Middle frontal gyrus (tissue), 1 donor: ENCODE measurements around the gene HDAC9.

ENCODE experiments used
- DNase-seq: peaks from one replicate; pipeline ENCODE4 v3.0.0-alpha.2; 2015; ENCODE audit warnings: low spot score; ENCODE audit errors: extremely low spot score

HDAC9 gene

DNA sequence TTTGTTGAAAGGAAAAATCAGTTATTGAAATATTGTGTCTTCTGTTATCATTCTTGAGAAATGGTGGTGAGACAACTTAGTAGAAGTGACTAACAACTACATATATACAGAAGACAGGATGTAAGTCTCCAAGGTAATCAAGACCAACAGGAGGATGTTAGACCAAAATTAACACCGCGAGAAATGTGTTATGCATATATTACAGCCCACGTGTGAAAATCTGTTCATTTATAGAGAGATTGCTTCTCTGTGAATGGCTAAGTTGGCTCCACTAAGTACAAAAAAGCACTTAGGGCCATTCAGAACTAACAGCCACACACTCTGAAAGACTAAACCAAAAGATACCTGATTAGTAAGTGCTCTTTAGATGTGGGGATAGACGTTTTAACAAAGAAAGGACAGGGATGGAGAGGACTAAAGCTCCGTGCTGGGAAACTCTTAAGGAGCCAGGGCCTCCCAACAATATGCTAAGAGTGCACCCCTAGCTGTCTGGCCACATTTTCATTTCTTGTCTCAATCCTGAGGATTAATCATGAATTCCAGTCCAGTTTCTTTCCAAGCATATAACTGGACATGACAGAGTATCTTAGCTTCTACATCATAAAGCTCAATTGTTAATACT lies 26.5 kb downstream of the HDAC9 start:
- DNase-seq = no peak

DNA sequence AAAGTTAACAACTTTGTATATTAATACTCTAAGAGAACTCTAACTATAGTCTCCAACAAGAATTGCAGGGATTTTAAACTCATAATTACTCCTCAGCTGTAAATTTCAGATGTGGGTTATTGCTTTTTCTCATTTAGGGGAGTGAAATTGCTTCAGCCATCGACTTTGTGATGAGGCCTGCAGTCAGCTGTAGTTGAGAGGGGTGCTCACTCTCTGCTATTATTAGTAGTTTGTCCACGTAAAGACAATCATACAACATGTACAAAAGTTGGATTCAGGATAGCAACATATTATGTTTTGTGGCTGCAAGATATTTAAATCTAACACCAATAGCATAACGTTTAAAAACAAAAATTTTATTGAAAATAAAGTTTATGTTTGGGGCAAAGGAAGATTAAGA lies 28.7 kb downstream of the HDAC9 start:
- no peak for DNase-seq

DNA sequence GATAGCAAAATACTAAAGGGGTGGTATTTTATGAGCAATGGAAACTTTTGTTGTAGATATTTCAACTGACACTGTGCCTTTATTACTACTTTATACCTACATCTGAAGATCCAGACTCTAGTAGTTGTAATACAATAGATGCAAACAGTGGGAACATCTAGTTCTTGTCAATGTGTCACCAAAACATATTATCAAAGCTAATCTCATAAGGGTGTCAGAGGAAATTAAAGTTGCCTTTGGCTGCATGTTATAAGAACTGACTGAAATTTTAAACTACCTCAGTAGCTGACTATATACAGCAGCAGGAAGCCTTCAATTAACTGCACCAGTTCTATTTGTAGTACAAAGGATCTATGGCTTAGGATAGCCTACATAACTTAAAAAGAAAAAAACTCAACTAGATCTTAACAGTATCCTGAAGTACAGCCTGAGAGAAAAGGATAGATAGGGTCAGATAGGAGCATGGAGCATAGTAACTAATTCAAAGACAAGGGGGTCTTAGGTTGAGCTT lies 30.9 kb downstream of the HDAC9 start:
- no peak for DNase-seq

GRCh38 chr7:18529239-18529638 lies 33.7 kb downstream of the HDAC9 start:
- no peak for DNase-seq

GRCh38 chr7:18530224-18531179 lies 35.0 kb downstream of the HDAC9 start:
- no peak for DNase-seq

DNA sequence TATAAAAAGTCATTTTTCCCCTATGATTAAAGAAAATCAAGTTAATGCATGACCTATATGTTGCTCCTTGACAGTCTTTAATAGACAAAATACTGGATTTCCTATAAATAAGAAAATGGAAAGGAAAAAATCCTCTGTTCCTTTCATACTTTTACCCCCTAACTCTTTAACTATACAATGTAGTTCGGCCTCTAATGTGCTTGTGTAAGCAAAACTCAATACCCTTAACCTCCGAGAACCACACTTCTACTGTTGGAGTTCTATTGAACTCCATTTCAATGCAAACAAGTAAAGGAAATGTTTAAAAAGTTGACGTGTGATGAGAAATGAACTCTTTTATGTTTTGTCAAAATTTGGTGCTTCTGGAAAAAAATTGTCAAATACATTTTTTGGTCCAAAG lies 36.0 kb downstream of the HDAC9 start:
- DNase-seq = no peak

DNA sequence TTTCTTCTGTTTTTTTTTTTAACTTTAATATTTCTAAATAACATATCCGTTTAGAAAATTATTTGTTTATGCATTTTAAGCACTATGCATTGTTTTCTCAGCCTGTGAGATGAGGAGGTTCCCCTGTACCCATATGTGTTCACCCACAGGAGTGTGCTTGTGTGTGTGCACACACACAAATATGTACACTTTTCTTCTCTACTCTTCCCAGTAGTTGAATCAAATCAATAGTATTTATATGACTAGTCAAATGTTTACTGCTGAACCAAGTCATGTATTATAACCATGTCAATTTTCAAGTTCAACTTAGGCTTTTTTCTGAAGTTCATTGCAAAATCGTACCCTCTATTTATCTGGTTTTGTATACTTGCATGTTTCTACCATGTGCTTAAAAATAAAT lies 37.3 kb downstream of the HDAC9 start:
- no peak for DNase-seq

DNA sequence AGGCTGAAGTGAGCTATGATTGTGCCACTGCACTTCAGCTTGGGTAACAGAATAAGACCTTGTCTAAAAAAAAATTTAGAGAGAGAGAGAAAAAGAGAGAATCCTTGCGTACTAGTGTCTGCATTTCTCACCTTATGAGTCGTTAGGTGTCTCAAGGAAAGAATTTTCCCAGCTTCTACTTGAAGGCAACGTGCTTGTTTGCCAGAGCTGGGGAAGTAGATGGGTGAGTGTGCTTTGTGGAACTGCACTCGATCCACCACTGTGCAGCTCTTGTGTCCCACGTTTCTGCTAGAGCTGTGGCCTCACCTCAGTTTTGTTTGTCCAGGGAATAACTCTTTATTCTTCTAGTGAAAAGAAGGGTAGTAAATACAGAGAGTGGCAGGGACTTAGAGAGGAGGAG lies 38.9 kb downstream of the HDAC9 start:
- no peak for DNase-seq

- DNase-seq = no peak
Measured at GRCh38 chr7:18535810-18536415, 40.4 kb downstream of the HDAC9 start.

DNA sequence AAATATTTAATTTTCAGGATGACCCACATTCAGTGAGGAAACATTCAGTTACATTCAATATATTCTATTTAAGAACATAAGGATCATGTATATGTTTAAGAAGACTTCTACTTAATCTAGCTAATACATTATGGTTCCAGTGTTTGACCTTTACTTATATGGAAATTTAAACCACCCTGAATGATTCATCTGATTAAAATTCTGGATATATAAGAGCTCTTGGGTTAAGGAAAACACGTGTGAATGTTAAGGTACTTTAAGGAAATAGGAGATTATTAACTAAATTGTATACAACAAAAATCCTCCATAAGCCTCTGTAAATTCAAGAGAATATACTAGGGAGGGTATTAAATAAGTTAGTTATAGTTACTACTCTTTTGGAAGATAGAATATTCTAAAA lies 40.9 kb downstream of the HDAC9 start:
- DNase-seq = no peak

DNA sequence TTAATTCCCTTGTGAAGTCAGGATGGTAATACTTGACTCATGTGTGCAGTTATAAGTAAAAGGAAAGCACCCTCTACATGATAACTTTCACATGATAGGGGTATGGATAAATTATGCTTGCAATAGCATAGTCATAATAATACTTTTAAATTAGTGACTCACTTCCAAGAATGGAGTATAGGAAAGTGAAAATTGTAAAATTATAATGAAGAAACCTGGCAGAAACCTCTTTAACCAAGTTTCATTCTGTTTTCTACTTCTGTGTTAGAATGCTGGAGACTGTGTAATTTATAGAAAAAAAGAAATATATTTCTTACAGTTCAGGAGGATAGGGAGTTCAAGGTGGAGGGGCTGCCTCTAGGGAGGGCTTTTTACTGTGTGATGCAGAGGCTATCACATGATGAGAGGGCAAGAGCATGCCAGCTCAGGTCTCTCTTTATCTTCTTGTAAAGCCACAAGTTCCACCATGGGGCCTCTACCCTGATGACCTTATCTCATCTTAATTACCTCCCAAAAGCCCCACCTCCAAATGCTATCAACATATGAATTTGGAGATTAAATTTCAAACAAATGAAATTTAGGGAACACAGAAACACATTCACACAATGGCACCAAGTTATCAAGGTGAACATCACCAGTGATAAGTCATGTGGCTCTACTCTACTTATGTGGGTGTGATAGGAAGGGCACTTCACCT lies 43.2 kb downstream of the HDAC9 start:
- no peak for DNase-seq

- no peak for DNase-seq
Measured at GRCh38 chr7:18540396-18540795, 44.8 kb downstream of the HDAC9 start.

DNA sequence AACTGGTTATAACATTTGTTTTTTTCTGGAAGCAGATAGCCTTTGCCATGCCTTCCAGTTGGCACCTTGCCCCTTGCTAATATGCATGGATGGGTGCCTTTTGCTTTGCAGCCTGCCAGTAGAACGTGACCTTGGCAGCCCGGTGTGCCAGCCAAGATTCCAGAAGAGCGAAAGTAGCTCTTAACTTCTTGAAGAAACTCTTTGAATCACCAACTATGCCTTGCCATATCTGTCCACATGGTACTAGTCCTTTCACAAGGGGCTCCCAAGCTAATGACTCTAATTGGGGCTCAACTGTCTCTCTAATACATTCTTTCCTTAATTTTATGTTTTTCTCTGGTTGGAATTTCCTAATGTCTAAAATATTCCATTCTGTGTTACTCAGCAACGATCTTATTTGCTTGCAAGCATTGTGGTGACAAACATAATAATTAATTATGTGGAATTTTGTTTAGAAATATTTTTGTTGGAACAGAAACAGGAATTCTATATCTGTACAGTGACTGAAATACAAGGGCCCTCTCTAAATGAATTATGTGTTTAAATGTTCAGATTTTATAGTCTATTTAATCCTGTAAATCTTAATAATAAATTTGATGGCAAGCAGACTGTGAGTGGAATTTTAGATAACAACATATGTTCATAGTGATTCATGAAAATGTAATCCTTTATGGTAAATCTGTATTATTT lies 45.8 kb downstream of the HDAC9 start:
- no peak for DNase-seq

DNA sequence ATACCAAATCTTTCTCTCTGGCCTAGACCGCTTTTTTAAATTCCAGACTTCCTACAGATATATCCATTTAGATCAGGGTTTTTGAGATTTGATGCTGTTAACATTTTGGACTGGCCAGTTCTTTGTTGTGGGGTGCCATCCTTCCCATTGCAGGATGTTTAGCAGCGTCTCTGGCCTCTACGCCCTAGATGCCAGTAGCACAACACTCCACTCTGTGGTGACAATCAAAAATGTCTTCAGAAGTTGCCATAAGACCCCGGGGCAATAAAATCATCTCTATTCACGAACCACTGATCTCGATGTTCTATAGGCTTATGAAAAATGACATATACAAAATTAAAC lies 46.3 kb downstream of the HDAC9 start:
- no peak for DNase-seq

GRCh38 chr7:18546576-18546975 lies 51.0 kb downstream of the HDAC9 start:
- DNase-seq = no peak

- no peak for DNase-seq
Measured at GRCh38 chr7:18547509-18548187, 52.1 kb downstream of the HDAC9 start.

DNA sequence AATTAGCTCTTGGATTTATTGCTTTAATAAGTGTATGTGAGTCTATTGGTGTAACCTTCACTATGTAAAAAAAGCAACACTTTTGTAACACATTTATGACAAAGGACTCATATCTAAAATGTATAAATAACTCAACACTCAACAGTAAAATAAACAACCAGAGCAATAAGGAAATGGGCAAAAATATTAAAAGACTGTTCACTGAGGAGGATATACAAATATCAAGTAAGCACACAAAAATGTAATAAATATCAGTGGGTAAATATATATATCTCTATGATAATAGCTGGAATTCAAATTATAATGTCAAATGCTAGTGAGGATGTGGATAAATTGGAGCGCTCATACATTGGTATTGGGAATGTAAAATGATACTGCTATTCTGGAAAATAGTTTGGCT lies 53.0 kb downstream of the HDAC9 start:
- DNase-seq = no peak

DNA sequence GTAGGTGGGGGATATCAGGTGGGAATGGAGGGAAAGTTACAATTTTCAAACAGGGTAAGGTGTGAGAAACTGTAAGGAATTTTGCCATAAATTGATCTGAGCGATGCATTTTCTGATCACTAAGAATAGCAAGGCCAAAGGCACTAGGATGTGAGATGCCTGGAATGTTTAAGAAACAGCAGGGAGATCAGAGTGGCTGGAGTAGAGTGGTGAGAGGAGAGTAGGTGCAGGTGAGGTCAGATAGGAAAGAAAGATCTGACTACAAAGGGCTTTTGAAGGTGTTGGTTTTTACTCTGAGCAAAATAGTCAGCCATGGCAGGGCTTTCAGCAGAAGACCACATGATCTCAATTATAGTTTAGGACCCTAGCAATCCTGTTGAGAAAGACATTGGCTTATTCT lies 55.0 kb downstream of the HDAC9 start:
- DNase-seq = no peak

- no peak for DNase-seq
Measured at GRCh38 chr7:18552316-18552916, 56.9 kb downstream of the HDAC9 start.

DNA sequence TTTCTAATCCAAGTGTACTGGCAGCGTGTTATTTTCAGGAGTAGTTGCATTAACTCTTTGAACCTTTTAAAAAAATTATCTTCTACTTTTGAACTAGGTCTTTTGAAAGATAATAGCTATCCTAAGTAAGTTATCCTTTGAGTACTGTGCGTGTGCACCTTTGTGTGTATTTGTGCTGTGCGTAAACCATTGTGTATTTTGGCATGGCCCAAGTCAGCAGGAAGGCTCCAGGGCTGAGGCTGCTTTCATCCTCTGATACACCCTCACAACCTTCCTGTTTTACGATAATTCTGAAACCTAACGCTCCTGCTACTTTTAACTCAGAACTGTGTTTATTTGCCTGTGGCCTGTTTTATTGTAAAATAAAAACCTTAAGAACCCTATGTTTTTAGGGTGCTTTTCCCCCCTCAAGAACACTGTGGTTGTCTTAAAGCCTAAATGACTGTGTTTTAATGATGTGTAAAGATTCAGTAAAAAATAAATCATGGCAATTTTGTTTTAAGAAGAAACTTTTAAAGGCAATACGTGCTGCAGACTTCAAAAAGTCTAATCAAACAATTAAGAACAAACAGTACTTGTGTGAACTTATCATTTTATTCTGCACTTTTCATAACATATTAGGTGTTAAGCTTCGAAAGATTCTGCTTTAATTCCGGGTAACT lies 57.5 kb downstream of the HDAC9 start:
- DNase-seq = no peak
